HEK293T (cell line): Measurements from ENCODE around the gene DNAH3.
"Not testable (repeated sequence)": the region's sequence is repeated elsewhere in the genome, so short reads cannot be mapped to it uniquely, and the experiment has no call there.

Experiments used
- CTCF ChIA-PET: fragments of 350-600 bp; formaldehyde crosslinking; extraction: SDS; loops from one replicate; lab custom pipeline; 2021; ENCODE audit warnings: antibody characterized with exemption, inconsistent platforms; lab: Yijun Ruan, JAX
- POLR2A ChIA-PET: fragments of 350-600 bp; formaldehyde crosslinking; extraction: SDS; loops from one replicate; lab custom pipeline; 2020; ENCODE audit warnings: antibody characterized with exemption, inconsistent platforms; lab: Yijun Ruan, JAX
- DNase-seq: peaks from one replicate; pipeline ENCODE4 v3.0.0; 2012; ENCODE audit warnings: mixed read lengths; ENCODE audit errors: extremely low spot score
- ARNT ChIP-seq: fragments of 450-650 bp; IDR thresholded peaks from 2 replicates; pipeline ENCODE4 v1.6.1; 2017; ENCODE audit warnings: mild to moderate bottlenecking
- BHLHE40 ChIP-seq: fragments of 450-650 bp; IDR thresholded peaks from 2 replicates; pipeline ENCODE4 v1.6.1; 2016; ENCODE audit warnings: mild to moderate bottlenecking, moderate library complexity, borderline replicate concordance
- CTBP1 ChIP-seq: fragments of 450-650 bp; IDR thresholded peaks from 2 replicates; pipeline ENCODE4 v1.6.1; 2016; ENCODE audit warnings: borderline replicate concordance
- ELF4 ChIP-seq: fragments of 450-650 bp; IDR thresholded peaks from 2 replicates; pipeline ENCODE4 v1.6.1; 2017; ENCODE audit warnings: antibody characterized with exemption
- FOXA1 ChIP-seq: fragments of 450-650 bp; IDR thresholded peaks from 2 replicates; pipeline ENCODE4 v1.6.1; 2016; ENCODE audit warnings: mild to moderate bottlenecking
- FOXK2 ChIP-seq: fragments of 450-650 bp; IDR thresholded peaks from 2 replicates; pipeline ENCODE4 v1.6.1; 2016; ENCODE audit warnings: mild to moderate bottlenecking
- FOXM1 ChIP-seq: fragments of 450-650 bp; IDR thresholded peaks from 2 replicates; pipeline ENCODE4 v1.6.1; 2017; ENCODE audit warnings: mild to moderate bottlenecking, borderline replicate concordance
- HDGF ChIP-seq: fragments of 450-650 bp; IDR thresholded peaks from 2 replicates; pipeline ENCODE4 v1.6.1; 2017; ENCODE audit warnings: antibody characterized with exemption, borderline replicate concordance
- L3MBTL2 ChIP-seq: fragments of 450-650 bp; conservative IDR thresholded peaks from 2 replicates; pipeline ENCODE4 v1.6.1; 2016; ENCODE audit warnings: mild to moderate bottlenecking
- LEF1 ChIP-seq: fragments of 450-650 bp; IDR thresholded peaks from 2 replicates; pipeline ENCODE4 v1.6.1; 2017; ENCODE audit warnings: mild to moderate bottlenecking, borderline replicate concordance
- NFRKB ChIP-seq: fragments of 450-650 bp; IDR thresholded peaks from 2 replicates; pipeline ENCODE4 v1.6.1; 2016; ENCODE audit warnings: mild to moderate bottlenecking, moderate library complexity
- SP1 ChIP-seq: fragments of 450-650 bp; IDR thresholded peaks from 2 replicates; pipeline ENCODE4 v1.6.1; 2017
- SUZ12 ChIP-seq: fragments of 450-650 bp; IDR thresholded peaks from 2 replicates; pipeline ENCODE4 v1.6.1; 2016; ENCODE audit warnings: mild to moderate bottlenecking
- TARDBP ChIP-seq: fragments of 450-650 bp; IDR thresholded peaks from 2 replicates; pipeline ENCODE4 v1.6.1; 2016
- ZNF384 ChIP-seq: fragments of 450-650 bp; IDR thresholded peaks from 2 replicates; pipeline ENCODE4 v1.6.1; 2016
- TF ChIP-seq, protein P1 (sequence below): fragments of 450-650 bp; IDR thresholded peaks from 2 replicates; pipeline ENCODE4 v1.6.1; 2016

Gene DNAH3

GRCh38 chr16:21026846-21027245, 123.8 kb downstream of the DNAH3 start:
- TF ChIP-seq FOXK2 (no peak), NFRKB (no peak), FOXM1 (no peak), HDGF (no peak), LEF1 (no peak)
- POLR2A ChIA-PET = no interaction called here
- CTCF ChIA-PET = no interaction called here
- DNase-seq = no peak

- TF ChIP-seq TARDBP = no peak
- ChIA-PET CTCF (no interaction called here), POLR2A (no interaction called here)
- DNase-seq = no peak
Measured at GRCh38 chr16:21023509-21024202, 127.0 kb downstream of the DNAH3 start.

DNA sequence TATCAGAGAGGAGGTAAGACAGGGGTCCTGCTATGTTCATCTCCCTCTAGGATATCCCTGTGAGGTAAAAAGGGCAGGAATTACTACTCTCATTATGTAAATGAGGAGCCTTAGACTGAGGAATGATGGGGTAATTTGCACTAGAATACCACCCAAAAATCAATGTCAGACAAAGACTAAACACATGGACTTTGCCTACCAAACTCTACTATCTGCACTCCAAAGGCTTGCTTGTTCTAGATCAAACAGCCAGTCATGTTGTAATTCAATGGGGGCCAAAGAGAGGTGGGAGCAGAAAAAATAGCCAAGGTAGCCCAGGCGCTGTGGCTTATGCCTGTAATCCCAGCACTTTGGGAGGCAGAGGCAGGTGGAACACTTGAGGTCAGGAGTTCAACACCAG, 129.3 kb downstream of the DNAH3 start:
- ChIA-PET CTCF (no interaction called here), POLR2A (no interaction called here)
- no peak for DNase-seq
- TF ChIP-seq ELF4 (no peak), SP1 (no peak), ZNF384 (no peak), HDGF (no peak), FOXM1 (no peak), NFRKB (no peak), BHLHE40 (no peak), LEF1 (no peak), FOXK2 (no peak), L3MBTL2 (no peak), TARDBP (no peak)

- CTCF ChIA-PET = no interaction called here
- TF ChIP-seq ELF4 (no peak), FOXK2 (no peak), ZNF384 (no peak), CTBP1 (no peak), SUZ12 (no peak), TARDBP (no peak), ARNT (no peak)
- POLR2A ChIA-PET = no interaction called here
- DNase-seq = no peak
Measured at GRCh38 chr16:21009815-21010214, 140.8 kb downstream of the DNAH3 start.

- CTCF ChIA-PET = no interaction called here
- POLR2A ChIA-PET = no interaction called here
- TF ChIP-seq L3MBTL2 (no peak), SP1 (no peak), FOXK2 (no peak), TARDBP (no peak), ZNF384 (no peak), ARNT (no peak), HDGF (no peak), ELF4 (no peak), LEF1 (no peak), NFRKB (no peak)
- no peak for DNase-seq
Measured at GRCh38 chr16:21005008-21005407, 145.6 kb downstream of the DNAH3 start.

- POLR2A ChIA-PET = no interaction called here
- CTCF ChIA-PET = interaction anchor here (0.6 kb wide), 1 partner anchor 95 kb away, joined by 4 read pairs; no protein-coding TSS in a partner anchor
Measured at GRCh38 chr16:21001262-21001661, 149.4 kb downstream of the DNAH3 start.

GRCh38 chr16:20997147-20997546, 153.5 kb downstream of the DNAH3 start:
- TF ChIP-seq BHLHE40 = no peak
- TF ChIP-seq ARNT = no peak
- TF ChIP-seq LEF1 = no peak
- no peak for TF ChIP-seq FOXA1
- TF ChIP-seq L3MBTL2 = no peak
- no peak for TF ChIP-seq ELF4
- no peak for TF ChIP-seq ZNF384
- TF ChIP-seq FOXM1 = no peak
- POLR2A ChIA-PET = no interaction called here
- CTCF ChIA-PET = no interaction called here
- DNase-seq = no peak

More at GRCh38 chr16:21001262-21001661, 149.4 kb downstream of the DNAH3 start:
- peak; percentile 36 for DNase-seq
- TF ChIP-seq SP1 = no peak
- TF ChIP-seq SUZ12 = no peak
- no peak for TF ChIP-seq ARNT
- no peak for TF ChIP-seq L3MBTL2
- TF ChIP-seq, protein P1, sequence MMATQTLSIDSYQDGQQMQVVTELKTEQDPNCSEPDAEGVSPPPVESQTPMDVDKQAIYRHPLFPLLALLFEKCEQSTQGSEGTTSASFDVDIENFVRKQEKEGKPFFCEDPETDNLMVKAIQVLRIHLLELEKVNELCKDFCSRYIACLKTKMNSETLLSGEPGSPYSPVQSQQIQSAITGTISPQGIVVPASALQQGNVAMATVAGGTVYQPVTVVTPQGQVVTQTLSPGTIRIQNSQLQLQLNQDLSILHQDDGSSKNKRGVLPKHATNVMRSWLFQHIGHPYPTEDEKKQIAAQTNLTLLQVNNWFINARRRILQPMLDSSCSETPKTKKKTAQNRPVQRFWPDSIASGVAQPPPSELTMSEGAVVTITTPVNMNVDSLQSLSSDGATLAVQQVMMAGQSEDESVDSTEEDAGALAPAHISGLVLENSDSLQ = no peak
- no peak for TF ChIP-seq FOXK2
- TF ChIP-seq CTBP1 = no peak
- no peak for TF ChIP-seq NFRKB

GRCh38 chr16:20995711-20996110, 154.9 kb downstream of the DNAH3 start:
- no peak for DNase-seq
- TF ChIP-seq, protein P1 = no peak
- TF ChIP-seq FOXA1 (no peak), L3MBTL2 (no peak), ARNT (no peak), LEF1 (no peak), NFRKB (no peak), ELF4 (no peak), FOXK2 (no peak), TARDBP (no peak), FOXM1 (no peak), ZNF384 (no peak), HDGF (no peak), CTBP1 (no peak), SUZ12 (no peak), BHLHE40 (no peak)
- POLR2A ChIA-PET = no interaction called here
- CTCF ChIA-PET = interaction anchor here (1.0 kb wide), 1 partner anchor 89 kb away, joined by 3 read pairs; no protein-coding TSS in a partner anchor

DNA sequence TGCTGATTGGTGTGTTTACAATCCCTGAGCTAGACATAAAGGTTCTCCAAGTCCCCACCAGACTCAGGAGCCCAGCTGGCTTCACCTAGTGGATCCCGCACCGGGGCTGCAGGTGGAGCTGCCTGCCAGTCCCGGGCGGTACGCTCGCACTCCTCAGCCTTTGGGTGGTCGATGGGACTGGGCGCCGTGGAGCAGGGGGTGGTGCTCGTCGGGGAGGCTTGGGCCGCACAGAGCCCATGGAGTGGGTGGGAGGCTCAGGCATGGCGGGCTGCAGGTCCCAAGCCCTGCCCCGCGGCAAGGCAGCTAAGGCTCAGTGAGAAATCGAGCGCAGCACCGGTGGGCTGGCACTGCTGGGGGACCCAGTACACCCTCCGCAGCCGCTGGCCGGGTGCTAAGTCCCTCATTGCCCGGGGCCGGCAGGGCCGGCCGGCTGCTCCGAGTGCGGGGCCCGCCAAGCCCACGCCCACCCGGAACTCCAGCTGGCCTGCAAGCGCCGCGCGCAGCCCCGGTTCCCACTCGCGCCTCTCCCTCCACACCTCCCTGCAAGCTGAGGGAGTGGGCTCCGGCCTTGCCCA, 161.1 kb downstream of the DNAH3 start:
- DNase-seq, POLR2A ChIA-PET, CTCF ChIA-PET: not testable (repeated sequence)
